ENCODE measurements around the gene VMAC.

VMAC gene

GRCh38 chr19:5932609-5933262 lies 28.1 kb downstream of the VMAC start:
- DNase-seq, result no peak

- no peak for DNase-seq
Observed at GRCh38 chr19:5933391-5934068, 28.9 kb downstream of the VMAC start.

DNA sequence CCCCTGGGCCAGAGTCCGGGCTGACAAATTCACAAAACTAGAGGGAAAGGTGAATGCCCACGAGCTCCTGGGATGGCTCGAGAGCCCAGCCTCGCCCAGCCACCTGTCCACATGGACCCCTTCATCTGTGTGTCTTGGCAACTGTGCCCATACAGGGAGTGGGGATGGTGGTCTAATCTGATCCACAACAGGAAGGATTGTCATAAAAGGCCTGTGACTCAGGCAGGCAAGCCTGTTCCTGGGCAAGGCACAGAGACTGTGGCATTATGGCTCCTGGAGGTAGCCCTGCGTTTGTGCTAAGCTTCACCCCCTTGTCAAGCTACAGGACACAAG lies 29.4 kb downstream of the VMAC start:
- no peak for DNase-seq

DNA sequence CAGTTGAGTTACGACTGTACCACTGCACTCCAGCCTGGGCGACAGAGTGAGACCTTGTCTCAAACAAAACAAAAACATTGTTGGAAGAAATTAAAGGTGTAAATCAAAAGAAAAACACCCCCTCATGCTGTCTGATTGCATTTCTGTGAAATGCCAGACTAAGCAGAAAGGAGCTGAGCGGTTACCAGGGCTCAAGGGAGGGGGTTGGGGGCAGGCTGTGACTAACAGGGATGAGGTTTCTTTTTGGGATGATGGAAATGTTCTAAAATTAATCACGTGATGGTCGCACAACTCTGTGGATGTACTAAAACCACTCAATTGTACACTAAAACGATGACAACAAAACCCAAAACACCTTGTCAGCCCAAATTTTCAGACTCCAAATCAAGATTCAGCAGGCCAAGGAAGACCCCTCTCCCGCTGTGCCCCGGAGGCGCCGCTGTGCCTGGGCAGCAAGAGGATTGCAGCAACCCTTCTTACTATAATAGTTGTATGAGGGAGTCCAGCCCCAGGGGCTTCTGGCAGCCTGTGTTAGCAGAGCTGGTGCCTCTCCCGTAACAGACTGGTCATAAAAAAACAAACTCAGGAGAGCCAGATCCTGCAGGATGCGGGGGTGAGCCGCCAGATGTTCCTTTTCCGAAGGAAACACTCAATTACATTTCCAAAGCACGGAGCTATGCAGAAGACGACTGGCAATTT lies 30.3 kb downstream of the VMAC start:
- DNase-seq, result no peak

- no peak for DNase-seq
Observed at GRCh38 chr19:5935473-5936291, 31.0 kb downstream of the VMAC start.

- no peak for DNase-seq
Observed at GRCh38 chr19:5936292-5936592, 31.6 kb downstream of the VMAC start.

DNA sequence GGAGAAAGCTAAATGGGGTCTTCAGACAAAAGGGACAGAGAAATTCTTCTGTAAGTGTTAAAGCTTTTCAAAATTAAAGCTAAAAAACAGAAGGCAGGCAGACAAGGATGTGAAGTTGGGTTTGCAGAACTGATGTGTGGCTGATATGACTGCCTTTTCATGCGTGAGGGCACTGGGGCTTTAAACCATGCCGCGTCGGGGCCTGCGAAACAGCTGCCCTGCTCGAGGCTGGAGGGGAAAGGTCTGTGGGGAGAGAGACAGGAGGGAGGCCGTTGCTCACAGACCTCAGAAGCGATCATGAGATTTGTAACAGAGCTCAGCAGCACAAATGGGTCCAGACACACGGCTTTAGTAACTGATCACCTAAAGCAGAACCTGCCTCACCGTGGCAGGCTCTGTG lies 32.9 kb downstream of the VMAC start:
- DNase-seq, result no peak

DNA sequence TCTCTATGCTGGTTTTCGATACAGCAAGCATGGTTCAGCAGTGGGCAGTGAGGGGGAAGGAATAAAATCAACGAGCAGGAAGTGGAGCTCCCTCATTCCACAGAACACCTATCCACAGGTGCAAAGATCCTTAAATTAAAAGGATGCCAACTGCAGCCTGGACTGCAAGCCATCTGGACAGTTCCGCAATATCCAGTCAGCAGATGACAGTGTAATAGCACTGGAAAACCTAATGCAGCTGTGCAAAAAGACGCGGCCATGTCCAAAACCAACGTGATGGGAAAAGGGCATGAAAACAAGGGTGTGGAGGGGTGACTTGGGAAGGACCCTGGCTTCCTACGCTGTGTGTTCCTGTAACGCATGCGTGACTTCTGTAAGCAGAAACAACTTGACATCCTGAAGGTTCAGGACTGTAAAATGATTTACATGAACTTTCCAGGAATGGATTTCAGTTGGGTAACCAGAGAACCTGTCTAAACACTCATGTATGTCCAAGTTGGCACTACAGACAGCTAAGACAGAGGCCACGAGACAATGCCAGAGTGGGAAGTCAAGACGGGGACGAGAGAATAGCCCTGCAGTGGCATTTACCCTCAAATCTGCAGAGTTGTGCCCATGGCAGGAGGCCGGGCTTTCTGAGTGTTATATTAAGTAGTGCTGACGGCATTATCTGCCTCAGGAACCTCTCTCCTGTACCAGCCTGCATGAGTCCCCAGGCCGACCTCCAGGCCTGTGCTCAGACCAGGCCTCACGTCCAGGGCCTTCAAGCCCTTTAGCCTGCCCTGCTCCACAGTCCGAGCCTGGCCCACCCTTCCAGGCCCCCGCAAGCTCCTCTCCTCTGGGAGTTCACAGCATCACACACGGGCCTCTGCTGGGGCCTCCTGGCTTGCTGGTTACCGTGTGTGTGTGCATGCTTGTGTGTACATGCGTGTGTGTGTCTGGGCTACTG lies 35.9 kb downstream of the VMAC start:
- no peak for DNase-seq

- DNase-seq, result no peak
Observed at GRCh38 chr19:5941673-5942072, 37.0 kb downstream of the VMAC start.

DNA sequence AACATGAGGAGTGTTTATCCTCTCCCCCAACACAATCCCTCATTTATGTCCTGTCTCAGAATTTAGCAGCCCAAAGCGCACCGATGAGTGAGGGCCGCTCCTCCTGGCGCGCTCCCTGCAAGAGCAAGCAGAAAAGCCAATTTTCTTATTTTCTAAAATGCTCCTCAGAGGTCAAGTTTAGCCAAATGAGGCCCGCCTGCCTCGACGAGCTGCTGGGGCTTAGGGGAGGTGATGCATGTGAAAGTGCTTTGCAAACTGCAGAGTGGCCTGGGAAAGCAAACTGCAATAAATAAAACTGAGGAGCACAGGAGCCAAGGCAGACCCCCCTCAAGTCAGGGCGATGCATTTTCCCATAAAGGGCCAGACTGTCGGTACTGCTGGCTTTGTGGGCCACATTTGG lies 38.4 kb downstream of the VMAC start:
- no peak for DNase-seq

- no peak for DNase-seq
Observed at GRCh38 chr19:5943623-5944022, 39.0 kb downstream of the VMAC start.

DNA sequence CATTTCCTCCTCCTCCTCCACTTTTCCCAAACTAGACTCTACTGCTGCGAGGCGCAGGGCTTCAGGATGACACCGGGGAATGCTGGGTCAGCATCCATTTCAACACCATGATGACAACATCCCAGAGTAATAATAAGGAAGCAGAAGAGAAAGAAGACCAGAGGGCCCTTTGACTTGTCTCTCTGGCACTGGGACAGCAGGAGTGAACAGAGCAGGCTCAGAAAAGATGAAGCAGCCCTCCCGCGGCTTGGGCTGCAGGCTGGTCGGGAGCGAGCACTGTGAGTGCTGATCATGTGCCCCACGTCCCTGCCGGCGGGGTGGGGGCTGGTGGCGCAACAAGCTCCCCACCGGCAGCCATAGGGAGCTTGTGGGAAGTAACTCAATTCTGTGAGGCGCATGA lies 42.8 kb downstream of the VMAC start:
- DNase-seq, result no peak

GRCh38 chr19:5948752-5949564 lies 44.3 kb downstream of the VMAC start:
- DNase-seq, result no peak

GRCh38 chr19:5949792-5950305 lies 45.2 kb downstream of the VMAC start:
- DNase-seq, result peak; percentile 66

DNA sequence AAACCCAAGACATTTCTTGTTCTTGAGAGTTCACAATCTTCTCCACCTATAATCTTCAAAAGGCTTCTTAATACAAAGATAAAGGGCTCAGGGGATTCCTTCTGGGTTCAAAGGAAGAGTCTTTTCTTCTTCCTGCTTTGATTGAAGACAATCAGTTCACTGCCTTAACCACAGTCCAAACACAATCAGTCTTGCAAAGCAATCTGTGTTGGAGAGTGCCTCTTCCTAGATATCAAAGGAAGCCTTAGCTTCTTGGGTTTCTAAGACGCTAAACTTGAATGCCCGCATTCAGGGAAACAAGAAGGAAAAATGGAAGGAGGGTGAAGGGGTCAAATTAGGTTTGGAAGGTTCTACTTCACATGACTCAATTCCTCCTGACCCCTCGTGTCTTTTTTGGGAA lies 46.1 kb downstream of the VMAC start:
- no peak for DNase-seq

- DNase-seq, result peak; percentile 71
Observed at GRCh38 chr19:5951338-5951861, 46.7 kb downstream of the VMAC start.

DNA sequence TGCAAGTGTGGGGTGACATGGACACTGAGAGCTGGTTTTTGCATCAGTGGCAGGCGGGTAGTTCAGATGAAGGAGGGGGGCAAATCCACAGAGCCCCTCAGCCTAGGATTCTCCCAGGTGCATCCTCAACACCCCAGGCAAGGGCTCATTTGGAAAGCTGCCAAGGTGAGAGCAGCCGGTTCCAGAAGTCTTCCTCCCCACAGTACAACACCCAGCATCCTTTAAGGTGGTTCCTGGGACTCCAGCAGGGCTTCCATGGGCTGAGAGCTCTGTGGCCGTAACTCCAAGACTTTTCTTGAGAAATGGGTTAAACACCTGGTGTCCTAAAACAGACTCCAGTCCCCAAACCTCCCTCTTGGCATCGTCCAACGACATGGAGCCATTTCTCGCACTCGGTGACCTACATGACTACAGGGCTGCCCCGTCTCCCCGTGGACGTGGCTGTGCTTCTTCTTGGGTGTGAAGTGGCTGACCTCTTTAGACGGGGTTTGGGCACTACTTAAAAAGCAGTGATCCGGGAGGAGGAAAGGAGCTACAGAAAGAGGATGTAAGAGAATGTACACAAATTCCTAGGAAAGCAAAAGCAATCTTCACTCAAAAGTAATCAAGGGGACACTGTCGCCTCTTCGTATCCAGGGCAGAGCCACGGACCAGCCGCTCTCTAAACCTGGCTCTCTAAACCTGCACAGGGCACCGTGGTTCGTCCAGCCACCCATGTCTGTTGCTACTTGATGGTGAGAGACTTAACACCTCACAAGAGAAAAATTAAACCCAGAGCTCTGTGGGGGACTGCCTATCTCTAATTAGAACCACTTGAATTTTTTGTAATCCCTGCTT lies 47.7 kb downstream of the VMAC start:
- DNase-seq, result peak; percentile 43

- no peak for DNase-seq
Observed at GRCh38 chr19:5953030-5953589, 48.4 kb downstream of the VMAC start.

GRCh38 chr19:5953680-5954213 lies 49.1 kb downstream of the VMAC start:
- peak; percentile 40 for DNase-seq

- DNase-seq, result no peak
Observed at GRCh38 chr19:5954293-5954692, 49.6 kb downstream of the VMAC start.

Data from RPMI8226 (cell line).